HG03571 (cell line): ENCODE results near the gene BAK1.
"Not testable (repeated sequence)": the region's sequence is repeated elsewhere in the genome, so short reads cannot be mapped to it uniquely, and the experiment has no call there.

Experiments used
- ATAC-seq: cut with Tn5 transposase; IDR thresholded peaks from one replicate; pipeline ENCODE4 v1.9.1; 2021; ENCODE audit not compliant: unreplicated experiment

Gene BAK1

DNA sequence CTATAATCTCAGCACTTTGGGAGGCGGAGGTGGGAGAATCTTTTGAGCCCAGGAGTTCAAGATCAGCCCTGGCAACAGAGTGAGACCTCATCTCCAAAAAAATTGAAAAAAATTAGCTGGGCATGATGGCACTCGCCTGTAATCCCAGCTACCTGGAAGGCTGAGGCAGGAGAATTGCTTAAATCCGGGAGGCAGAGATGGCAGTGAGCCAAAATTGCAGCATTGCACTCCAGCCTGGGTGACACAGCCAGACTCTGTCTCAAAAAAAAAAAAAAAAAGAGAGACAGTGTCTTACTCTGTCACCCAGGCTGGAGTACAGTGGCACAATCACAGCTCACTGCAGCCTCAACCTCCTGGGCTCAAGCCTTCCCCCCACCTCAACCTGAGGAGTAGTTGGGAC, 27.2 kb downstream of the BAK1 start:
- ATAC-seq = not testable (repeated sequence)

DNA sequence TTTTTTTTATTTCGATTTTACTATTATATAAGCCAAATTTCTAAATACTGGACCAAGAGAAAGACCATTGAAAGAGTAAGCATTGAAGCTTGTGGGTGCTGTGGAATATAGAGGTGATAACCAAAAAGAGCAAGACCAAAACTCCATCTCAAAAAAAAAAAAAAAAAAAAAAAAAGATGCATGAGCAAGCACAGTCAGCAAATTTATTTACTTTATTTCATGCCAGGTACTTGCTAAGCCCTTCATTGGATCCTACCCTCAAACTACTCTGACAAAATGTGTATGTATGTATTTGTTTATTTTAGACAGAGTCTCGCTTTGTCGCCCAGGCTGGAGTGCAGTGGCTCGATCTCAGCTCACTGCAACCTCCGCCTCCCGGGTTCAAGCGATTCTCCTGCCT, 27.8 kb downstream of the BAK1 start:
- ATAC-seq = no peak

DNA sequence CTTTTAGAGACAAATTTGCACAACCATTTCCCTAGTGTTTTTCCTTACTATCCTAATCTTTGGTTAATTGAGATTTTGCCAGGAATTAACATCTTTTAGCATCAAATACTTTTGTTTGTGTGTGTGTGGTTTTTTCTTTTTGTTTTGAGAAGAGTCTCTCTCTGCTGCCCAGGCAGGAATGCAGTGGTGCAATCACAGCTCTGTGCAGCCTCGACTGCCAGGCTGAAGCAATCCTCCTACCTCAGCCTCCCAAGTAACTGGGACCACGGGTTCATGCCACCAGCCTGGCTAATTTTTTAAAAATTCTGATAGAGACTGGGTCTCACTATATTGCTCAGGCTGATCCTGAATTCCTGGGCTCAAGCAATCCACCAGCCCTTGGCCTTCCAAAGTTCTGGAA, 28.5 kb downstream of the BAK1 start:
- ATAC-seq = no peak

DNA sequence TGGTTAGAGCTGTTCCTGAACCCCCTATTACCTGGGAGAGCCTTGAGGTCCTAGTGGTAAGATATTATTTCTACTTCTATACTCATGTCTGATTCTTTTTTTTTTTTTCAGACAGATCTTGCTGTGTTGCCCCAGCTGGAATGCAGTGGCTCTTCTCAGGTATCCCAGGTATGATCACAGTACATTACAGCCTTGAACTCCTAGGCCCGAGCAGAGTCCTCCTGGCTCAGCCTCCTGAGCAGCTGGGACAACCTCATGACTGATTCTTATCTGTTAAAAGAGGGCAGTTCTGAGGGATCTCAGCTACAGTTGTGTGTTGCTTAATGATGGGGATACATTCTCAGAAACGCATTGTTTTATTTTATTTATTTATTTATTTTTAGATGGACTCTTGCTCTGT, 30.2 kb downstream of the BAK1 start:
- no peak for ATAC-seq

DNA sequence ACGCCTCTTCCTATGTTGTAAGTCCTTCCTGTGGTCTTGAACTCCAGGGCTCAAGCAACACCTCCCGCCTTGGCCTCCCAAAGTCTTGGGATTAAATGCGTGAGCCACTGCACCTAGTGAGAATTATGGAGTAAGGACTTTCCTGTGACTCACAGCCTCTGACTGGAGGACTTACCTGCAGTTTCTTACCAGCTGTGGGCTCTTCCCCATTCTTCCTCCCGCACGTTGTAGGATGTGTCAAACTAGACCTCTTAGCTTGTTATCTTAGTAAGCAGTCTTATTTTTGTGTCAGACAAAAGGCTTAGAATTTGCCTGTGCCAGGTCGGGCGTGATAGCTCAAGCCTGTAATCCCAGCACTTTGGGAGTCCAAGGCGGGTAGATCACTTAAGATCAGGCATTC, 30.9 kb downstream of the BAK1 start:
- no peak for ATAC-seq

DNA sequence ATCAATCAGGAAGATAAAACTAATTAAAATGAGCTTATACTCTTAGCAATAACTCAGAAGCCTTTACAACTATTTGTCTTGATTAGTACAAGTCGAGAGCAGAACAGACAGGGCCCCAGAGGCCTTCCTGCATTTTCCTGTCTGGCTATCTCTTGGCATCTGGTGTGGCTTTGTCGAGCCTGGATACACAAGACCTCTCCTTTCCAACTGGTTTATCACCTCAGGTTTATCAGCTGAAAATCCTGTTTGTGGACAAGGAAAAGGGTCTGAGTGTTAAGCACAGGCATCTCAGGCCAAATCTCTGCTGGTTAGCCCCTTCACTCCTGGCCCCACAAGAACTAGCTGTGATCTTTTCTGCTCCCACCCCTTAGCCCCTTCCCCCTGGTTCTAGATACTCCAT, 32.6 kb downstream of the BAK1 start:
- no peak for ATAC-seq

DNA sequence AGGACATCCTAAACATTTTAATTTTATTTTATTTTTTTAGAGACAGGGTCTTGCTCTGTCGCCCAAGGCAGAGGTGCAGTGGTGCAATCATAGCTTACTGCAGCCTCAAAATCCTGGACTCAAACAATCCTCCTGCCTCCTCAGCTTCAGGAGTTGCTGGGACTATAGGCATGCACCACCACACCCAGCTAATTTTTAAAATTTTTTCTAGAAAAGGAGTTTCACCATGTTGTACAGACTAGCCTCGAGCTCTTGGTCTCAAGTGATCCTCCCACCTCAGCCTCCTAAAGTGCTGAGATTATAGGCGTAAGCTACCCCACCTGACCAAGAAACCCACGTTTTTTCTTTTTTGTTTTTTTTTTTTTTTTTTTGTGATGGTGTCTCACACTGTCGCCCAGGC, 33.3 kb downstream of the BAK1 start:
- no peak for ATAC-seq

DNA sequence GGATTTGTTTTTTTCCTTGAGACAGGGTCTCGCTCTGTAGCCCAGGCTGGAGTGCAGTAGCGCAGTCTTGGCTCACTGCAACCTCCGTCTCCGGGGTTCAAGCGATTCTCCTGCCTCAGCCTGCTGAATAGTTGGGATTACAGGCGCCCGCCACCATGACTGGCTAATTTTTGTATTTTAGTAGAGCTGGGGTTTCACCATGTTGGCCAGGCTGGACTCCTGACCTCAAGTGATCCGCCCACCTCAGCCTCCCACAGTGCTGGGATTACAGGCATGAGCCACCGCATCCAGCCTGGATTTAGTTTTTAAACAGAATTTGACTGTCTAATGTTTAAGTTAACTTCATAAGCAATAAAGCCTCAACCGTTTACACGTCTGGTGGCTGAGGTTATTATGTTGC, 34.8 kb downstream of the BAK1 start:
- ATAC-seq = not testable (repeated sequence)

DNA sequence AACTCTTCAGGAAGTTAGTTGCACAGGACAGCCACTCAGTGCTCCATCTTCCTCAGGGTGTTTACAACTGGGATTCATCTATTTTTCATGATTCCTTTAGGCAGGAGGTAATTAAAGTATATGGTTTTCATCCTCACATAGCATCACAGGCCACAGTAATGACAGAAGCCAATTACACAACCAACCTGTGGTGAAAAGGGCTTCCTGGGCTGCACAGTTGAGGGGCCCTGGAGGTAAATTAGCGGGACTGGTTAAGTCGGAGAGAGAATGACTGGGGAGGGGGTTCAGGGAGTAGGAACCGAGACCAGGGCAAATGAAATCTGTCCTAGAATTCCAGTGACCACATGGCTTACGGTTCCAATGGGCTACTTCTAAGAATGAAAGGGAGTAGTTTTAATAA, 37.0 kb downstream of the BAK1 start:
- ATAC-seq = no peak

DNA sequence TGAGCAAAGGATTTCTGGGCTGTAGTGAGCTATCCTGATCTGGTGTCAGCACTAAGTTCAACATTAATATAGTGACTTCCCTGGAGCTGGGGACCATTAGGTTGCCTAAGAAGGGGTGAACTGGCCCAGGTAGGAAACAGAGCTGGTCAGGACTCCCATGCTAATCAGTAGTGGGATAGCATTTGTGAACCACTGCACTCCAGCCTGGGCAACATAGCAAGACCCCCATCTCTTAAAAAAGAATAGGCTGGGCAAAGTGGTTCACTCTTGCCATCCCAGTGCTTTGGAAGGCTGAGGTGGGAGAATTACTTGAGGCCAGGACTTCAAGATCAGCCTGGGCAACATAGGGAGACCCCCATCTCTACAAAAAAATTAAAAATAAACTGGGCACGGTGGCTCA, 39.3 kb downstream of the BAK1 start:
- no peak for ATAC-seq

DNA sequence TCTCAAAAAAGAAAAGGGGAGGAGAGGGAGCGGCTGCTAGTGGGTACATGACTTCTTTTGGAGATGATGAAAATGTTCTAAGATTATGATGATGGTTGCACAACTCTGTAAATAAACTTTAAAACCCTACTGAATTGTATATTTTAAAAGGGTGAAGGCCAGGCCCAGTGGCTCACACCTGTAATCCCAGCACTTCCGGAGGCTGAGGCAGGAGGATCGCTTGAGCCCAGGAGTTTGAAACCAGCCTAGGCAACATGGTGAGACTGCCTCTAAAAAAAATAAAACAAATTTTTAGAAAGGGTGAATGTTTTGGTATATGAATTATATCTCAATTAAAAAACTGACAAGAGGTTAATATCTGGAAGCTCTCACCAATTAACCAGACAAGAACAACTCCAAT, 45.4 kb downstream of the BAK1 start:
- ATAC-seq = no peak

DNA sequence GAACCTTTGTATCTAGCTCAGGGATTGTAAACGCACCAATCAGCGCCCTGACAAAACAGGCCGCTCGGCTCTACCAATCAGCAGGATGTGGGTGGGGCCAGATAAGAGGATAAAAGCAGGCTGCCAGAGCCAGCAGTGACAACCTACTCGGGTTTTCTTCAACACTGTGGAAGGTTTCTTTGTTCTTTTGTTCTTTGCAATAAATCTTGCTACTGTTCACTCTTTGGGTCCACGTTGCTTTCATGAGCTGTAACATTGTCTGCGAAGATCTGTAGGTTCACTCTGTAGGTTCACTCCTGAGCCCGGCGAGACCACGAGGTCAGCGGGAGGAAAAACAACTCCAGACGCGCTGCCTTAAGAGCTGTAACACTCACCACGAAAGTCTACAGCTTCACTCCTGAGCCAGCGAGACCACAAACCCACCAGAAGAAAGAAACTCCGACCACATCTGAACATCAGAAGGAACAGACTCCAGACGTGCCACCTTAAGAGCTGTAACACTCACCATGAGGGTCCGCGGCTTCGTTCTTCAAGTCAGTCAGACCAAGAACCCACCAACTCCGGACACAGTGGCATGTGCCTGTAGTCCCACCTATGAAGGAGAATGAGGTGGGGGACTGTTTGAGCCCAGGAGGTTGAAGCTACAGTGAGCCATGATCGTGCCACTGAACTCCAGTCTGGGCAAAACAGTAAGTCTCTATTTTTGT, 46.8 kb downstream of the BAK1 start:
- not testable (repeated sequence) for ATAC-seq

DNA sequence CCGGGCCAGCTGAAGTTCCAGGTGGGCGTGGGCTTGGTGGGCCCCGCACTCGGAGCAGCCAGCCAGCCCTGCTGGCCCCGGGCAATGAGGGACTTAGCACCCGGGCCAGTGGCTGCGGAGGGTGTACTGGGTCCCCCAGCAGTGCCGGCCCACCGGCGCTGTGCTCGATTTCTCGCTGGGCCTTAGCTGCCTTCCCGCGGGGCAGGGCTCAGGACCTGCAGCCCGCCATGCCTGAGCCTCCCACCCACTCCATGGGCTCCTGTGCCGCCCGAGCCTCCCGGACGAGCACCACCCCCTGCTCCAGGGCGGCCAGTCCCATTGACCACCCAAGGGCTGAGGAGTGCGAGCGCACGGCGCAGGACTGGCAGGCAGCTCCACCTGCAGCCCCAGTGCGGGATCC, 47.6 kb downstream of the BAK1 start:
- not testable (repeated sequence) for ATAC-seq

DNA sequence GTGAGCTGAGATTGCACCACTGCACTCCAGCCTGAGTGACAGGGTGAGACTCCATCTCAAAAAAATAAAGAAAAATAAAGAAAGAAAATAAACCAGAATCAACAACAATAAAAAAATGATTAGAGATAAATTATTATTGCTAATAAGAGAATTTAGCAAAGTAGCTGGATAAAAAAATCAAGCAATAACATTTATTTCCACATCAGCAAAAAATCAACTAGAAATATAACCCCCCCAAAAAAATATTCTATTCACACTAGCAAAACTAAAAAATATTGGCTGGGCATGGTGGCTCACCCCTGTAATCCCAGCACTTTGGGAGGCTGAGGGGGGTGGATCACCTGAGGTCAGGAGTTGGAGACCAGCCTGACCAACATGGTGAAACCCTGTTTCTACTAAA, 49.5 kb downstream of the BAK1 start:
- ATAC-seq = not testable (repeated sequence)
